Gastroesophageal sphincter (tissue), 3 donors: ENCODE data around the gene AGBL4.

Experiments used
- EP300 ChIP-seq: sonication (generic); formaldehyde crosslinking; IDR thresholded peaks from one replicate; pipeline ENCODE4 v1.6.1; 2017; ENCODE audit warnings: antibody characterized with exemption, mild to moderate bottlenecking
- POLR2A ChIP-seq, 2 donors: fragments of 450-650 bp; IDR thresholded peaks; one replicate each; pipeline ENCODE4 v1.6.1; 2017; ENCODE audit warnings: antibody characterized with exemption in 2 of 2, mild to moderate bottlenecking in 2 of 2, moderate library complexity in 1 of 2
- POLR2AphosphoS5 ChIP-seq: sonication (generic); formaldehyde crosslinking; IDR thresholded peaks from one replicate; pipeline ENCODE4 v1.6.1; 2017; ENCODE audit warnings: antibody characterized with exemption
- TF ChIP-seq, protein P1 (sequence below), 4 experiments: fragments of 200-600 bp in 2 of 4; fragments of 450-650 bp in 2 of 4; sonication (generic) in 1 of 4; IDR thresholded peaks; one replicate each; pipeline ENCODE4 v1.5.1; 2017 to 2019; ENCODE audit warnings: antibody characterized with exemption in 4 of 4, mild to moderate bottlenecking in 2 of 4, moderate library complexity in 2 of 4

GRCh38 chr1:49971088-49971487 is 52.7 kb downstream of the AGBL4 start:
- TF ChIP-seq, protein P1, sequence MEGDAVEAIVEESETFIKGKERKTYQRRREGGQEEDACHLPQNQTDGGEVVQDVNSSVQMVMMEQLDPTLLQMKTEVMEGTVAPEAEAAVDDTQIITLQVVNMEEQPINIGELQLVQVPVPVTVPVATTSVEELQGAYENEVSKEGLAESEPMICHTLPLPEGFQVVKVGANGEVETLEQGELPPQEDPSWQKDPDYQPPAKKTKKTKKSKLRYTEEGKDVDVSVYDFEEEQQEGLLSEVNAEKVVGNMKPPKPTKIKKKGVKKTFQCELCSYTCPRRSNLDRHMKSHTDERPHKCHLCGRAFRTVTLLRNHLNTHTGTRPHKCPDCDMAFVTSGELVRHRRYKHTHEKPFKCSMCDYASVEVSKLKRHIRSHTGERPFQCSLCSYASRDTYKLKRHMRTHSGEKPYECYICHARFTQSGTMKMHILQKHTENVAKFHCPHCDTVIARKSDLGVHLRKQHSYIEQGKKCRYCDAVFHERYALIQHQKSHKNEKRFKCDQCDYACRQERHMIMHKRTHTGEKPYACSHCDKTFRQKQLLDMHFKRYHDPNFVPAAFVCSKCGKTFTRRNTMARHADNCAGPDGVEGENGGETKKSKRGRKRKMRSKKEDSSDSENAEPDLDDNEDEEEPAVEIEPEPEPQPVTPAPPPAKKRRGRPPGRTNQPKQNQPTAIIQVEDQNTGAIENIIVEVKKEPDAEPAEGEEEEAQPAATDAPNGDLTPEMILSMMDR (IDR thresholded peaks at IDR 0.05): no peak
- TF ChIP-seq POLR2A (IDR thresholded peaks at IDR 0.05): no peak
- TF ChIP-seq POLR2AphosphoS5: no peak
- TF ChIP-seq EP300: no peak
